ENCODE results near the gene MYRIP. TPM values are rescaled to one million over a fixed set of nuclear protein-coding genes. Genes with fewer than 3 reads are reported as not detected.

MYRIP gene
- total RNA-seq, 4 donors from 2014 or later, result 3.5 to 31.1 (median 12.1) TPM

DNA sequence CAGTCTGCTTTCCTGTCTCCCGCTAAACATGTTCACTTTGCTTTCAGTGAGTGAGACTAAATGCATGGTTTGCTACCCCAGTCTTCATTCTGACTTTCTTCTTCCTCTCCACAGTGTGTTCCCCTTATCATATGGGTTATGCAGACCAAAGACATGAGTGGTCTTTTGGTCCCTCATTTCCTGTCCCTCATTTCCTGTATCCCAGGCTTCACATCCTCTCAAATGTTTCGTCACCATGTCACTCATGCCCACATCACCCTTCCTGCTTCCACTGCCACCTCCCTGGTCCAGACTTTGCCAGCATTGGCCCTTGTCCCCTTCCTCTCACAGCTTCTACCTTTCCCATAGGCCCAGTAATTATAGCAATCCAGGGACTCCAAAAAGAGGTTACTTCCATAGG lies 209.0 kb downstream of the MYRIP start:
- H3K9me3 ChIP-seq, result no peaks in the 10 kb centered on the region
- TF ChIP-seq POLR2A (IDR thresholded peaks at IDR 0.05), result no peak
- TF ChIP-seq, protein P1, sequence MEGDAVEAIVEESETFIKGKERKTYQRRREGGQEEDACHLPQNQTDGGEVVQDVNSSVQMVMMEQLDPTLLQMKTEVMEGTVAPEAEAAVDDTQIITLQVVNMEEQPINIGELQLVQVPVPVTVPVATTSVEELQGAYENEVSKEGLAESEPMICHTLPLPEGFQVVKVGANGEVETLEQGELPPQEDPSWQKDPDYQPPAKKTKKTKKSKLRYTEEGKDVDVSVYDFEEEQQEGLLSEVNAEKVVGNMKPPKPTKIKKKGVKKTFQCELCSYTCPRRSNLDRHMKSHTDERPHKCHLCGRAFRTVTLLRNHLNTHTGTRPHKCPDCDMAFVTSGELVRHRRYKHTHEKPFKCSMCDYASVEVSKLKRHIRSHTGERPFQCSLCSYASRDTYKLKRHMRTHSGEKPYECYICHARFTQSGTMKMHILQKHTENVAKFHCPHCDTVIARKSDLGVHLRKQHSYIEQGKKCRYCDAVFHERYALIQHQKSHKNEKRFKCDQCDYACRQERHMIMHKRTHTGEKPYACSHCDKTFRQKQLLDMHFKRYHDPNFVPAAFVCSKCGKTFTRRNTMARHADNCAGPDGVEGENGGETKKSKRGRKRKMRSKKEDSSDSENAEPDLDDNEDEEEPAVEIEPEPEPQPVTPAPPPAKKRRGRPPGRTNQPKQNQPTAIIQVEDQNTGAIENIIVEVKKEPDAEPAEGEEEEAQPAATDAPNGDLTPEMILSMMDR (IDR thresholded peaks at IDR 0.05), result no peak
- intact Hi-C loops (cut with DNase I; ENCODE audit: low total_unique reads), result no loop called here
- H3K27me3 ChIP-seq, result no peaks in the 10 kb centered on the region
- no peaks in the 10 kb centered on the region for H3K36me3 ChIP-seq
- DNase-seq, result no peak
- no peak overlapping the region for H3K4me3 ChIP-seq
- no peaks in the 10 kb centered on the region for H3K4me1 ChIP-seq
- no peak overlapping the region for H3K27ac ChIP-seq

DNA sequence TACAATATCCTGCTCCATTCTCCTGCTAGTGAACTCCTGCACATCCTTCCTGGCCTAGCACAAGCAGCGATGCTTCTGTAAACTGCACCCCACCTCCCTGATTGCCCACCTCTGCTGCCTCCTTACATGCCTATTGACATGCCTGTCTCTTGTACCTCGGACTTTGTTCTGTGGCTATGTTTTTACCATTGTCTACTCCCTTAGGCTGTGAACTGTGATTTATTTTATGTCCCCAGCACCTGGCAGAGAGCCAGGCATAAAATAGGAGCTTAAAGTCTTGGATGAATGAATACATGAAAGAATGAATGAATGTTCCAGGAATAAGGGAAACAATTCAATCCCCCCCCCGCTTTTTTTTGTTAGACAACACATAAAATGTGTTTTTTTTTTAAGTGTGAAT lies 210.0 kb downstream of the MYRIP start:
- DNase-seq, result no peak
- no peak for TF ChIP-seq POLR2A (IDR thresholded peaks at IDR 0.05)
- TF ChIP-seq, protein P1 (IDR thresholded peaks at IDR 0.05), result no peak
- Histone ChIP-seq H3K27me3 (no peaks in the 10 kb centered on the region), H3K36me3 (no peaks in the 10 kb centered on the region), H3K27ac (no peak overlapping the region), H3K9me3 (no peaks in the 10 kb centered on the region), H3K4me1 (no peaks in the 10 kb centered on the region), H3K4me3 (no peak overlapping the region)
- intact Hi-C loops (cut with DNase I; ENCODE audit: low total_unique reads), result no loop called here

DNA sequence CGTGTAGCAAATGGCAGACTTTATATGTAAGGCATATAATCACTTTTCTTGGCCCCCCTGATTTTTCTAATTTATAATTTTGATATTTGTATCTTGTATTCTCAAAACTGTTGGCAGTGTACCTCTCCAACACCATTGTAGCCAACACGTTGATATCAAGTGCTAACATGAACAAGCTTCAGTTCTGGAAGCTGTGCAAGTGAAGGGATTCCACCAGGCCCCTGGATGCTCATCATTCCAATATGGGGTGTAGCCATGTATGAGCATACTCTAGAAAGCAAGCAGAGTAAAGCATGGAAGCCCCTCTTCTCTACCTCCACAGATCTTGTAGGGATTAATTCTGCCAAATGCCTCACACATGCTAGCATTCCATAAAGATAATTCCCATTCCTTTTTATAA lies 211.3 kb downstream of the MYRIP start:
- DNase-seq, result no peak
- H3K4me3 ChIP-seq, result no peak overlapping the region
- no peak overlapping the region for H3K27ac ChIP-seq
- TF ChIP-seq POLR2A (IDR thresholded peaks at IDR 0.05), result no peak
- TF ChIP-seq, protein P1 (IDR thresholded peaks at IDR 0.05), result no peak
- H3K9me3 ChIP-seq, result no peaks in the 10 kb centered on the region
- no peaks in the 10 kb centered on the region for H3K27me3 ChIP-seq
- no peaks in the 10 kb centered on the region for H3K36me3 ChIP-seq
- H3K4me1 ChIP-seq, result no peaks in the 10 kb centered on the region
- intact Hi-C loops (cut with DNase I; ENCODE audit: low total_unique reads), result no loop called here

DNA sequence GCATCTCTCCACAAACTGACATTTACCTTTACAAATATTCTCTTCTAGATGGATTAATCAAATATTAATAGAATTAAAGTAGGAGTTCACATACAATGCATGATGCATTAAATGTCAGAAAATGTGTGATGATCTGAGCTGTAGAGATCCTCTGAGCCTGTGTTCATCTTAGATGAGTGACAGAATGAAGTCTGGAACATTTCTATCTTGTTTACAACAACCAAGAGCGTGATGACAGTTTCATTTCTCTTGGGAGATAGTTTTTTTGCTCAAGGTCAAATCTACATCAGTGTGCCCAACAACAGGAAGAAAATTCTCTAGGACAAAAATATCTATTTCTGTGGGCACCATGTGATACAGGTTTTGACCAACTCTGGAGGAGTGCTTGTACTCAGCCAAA lies 211.9 kb downstream of the MYRIP start:
- Histone ChIP-seq H3K9me3 (no peaks in the 10 kb centered on the region), H3K27ac (no peak overlapping the region), H3K36me3 (no peaks in the 10 kb centered on the region), H3K27me3 (no peaks in the 10 kb centered on the region), H3K4me3 (no peak overlapping the region), H3K4me1 (no peaks in the 10 kb centered on the region)
- DNase-seq, result no peak
- TF ChIP-seq, protein P1 (IDR thresholded peaks at IDR 0.05), result no peak
- TF ChIP-seq POLR2A (IDR thresholded peaks at IDR 0.05), result no peak
- intact Hi-C loops (cut with DNase I; ENCODE audit: low total_unique reads), result no loop called here

DNA sequence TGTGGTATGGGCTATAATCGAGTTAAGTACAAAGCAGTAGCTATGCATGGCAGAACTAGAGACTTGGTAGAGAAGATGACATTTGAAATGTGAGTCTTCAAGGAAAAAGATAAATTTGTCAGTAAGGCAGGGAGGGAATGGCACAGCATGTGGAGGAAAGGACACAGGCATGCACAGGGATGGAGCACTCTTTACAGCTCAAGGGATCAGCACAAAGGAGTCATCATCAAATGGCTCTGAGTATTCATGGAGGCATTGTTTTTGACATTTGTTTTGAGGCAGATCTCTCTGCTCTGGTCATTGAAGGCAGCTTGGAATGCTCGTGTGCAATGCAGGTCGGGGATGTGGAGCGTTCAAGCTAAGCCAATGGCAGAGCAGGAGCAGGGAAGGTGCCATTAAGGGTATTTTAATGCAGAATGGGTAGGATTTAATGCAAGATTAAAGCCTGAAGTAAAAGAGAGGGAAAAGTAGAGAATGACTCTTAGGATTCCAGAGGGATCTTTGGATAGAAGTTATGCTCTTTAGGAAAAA lies 213.0 kb downstream of the MYRIP start:
- DNase-seq, result no peak
- Histone ChIP-seq H3K4me1 (no peaks in the 10 kb centered on the region), H3K9me3 (no peaks in the 10 kb centered on the region), H3K27me3 (no peaks in the 10 kb centered on the region), H3K4me3 (no peak overlapping the region), H3K36me3 (no peaks in the 10 kb centered on the region), H3K27ac (no peak overlapping the region)
- intact Hi-C loops (cut with DNase I; ENCODE audit: low total_unique reads), result no loop called here
- no peak for TF ChIP-seq POLR2A (IDR thresholded peaks at IDR 0.05)
- TF ChIP-seq, protein P1 (IDR thresholded peaks at IDR 0.05), result no peak

All from uterus (tissue), 4 donors.